Panc1 (cell line): ENCODE measurements around the gene ACTR8. TPM values are rescaled to one million over a fixed set of nuclear protein-coding genes. Genes with fewer than 3 reads are reported as not detected.

Source experiments
- ATAC-seq: fragments of 200-7000 bp; cut with Tn5 transposase; 2 replicates; pipeline ENCODE4 v1.9.1; 2020; ENCODE audit warnings: mild to moderate bottlenecking, moderate library complexity
- BruUV-seq: library from RNA; stranded (reverse); fragments of 400-500 nt; replicated peaks from 2 replicates; lab custom pipeline; 2021; lab: Mats Ljungman, UMichigan
- CTCF ChIA-PET: fragments of 300-600 bp; sonication (Branson Sonifier 250); formaldehyde crosslinking; loops from one replicate; lab custom pipeline; 2022; ENCODE audit warnings: antibody characterized with exemption; lab: Charles Lee
- POLR2A ChIA-PET: fragments of 300-600 bp; sonication (Branson Sonifier 250); formaldehyde crosslinking; loops from one replicate; lab custom pipeline; 2022; ENCODE audit warnings: antibody characterized with exemption; lab: Charles Lee
- DNase-seq: peaks from one replicate; pipeline ENCODE4 v3.0.0-alpha.2; 2010; ENCODE audit warnings: low read depth, low spot score
- H3K27ac ChIP-seq: 2 replicates; pipeline ENCODE4 v1.5.1; 2011; ENCODE audit warnings: mild to moderate bottlenecking, low read length, inconsistent platforms
- H3K27me3 ChIP-seq: fragments of 200-500 bp; sonication (Bioruptor generic); 2 replicates; pipeline ENCODE4 v1.6.0; 2014; ENCODE audit warnings: low read length, inconsistent platforms; ENCODE audit not compliant: control insufficient read depth, insufficient read depth
- H3K36me3 ChIP-seq: fragments of 200-500 bp; sonication (Bioruptor generic); 2 replicates; pipeline ENCODE4 v1.5.1; 2014; ENCODE audit warnings: inconsistent platforms, mild to moderate bottlenecking, low read length, moderate library complexity; ENCODE audit not compliant: control insufficient read depth, insufficient read depth
- H3K4me1 ChIP-seq: 2 replicates; pipeline ENCODE4 v1.5.1; 2011; ENCODE audit warnings: inconsistent platforms, mild to moderate bottlenecking, low read length, moderate library complexity; ENCODE audit not compliant: control insufficient read depth, insufficient read depth
- H3K4me3 ChIP-seq, 2 experiments: 2 replicates each; pipeline ENCODE4 v1.5.1; 2011 to 2012; ENCODE audit warnings: low read depth in 2 of 2, low read length in 2 of 2, mild to moderate bottlenecking in 2 of 2, inconsistent platforms in 1 of 2, moderate library complexity in 1 of 2
- H3K9me3 ChIP-seq: fragments of 200-500 bp; sonication (Bioruptor generic); 2 replicates; pipeline ENCODE4 v1.5.1; 2014; ENCODE audit warnings: low read depth, mild to moderate bottlenecking, inconsistent platforms, low read length, moderate library complexity; ENCODE audit not compliant: control insufficient read depth, insufficient read depth
- POLR2AphosphoS5 ChIP-seq: IDR thresholded peaks from 2 replicates; pipeline ENCODE4 v1.6.1; 2012; ENCODE audit warnings: mild to moderate bottlenecking, low read depth, low read length, moderate library complexity
- SIN3A ChIP-seq: IDR thresholded peaks from 2 replicates; pipeline ENCODE4 v1.6.1; 2012; ENCODE audit warnings: low read depth, mild to moderate bottlenecking, low read length, moderate library complexity, borderline replicate concordance; ENCODE audit not compliant: insufficient read depth
- TCF7L2 ChIP-seq: IDR thresholded peaks from 2 replicates; pipeline ENCODE4 v1.6.1; 2011; ENCODE audit warnings: mild to moderate bottlenecking, low read depth, low read length, inconsistent platforms
- in situ Hi-C: cut with HindIII; loops from 2 replicates; pipeline ENCODE4 v1.10.0; 2016; ENCODE audit warnings: low sequenced_read_pairs, low pct_unique_long_range_greater_than_20kb
- intact Hi-C: fragments of 100-400 bp; cut with micrococcal nuclease; formaldehyde crosslinking; loops from one replicate; pipeline ENCODE4 v1.10.0; 2022; ENCODE audit not compliant: unreplicated experiment
- total RNA-seq: library from RNA; stranded (reverse); gene quantifications from one replicate; pipeline ENCODE4 v1.2.1, GENCODE V29; 2021; ENCODE audit not compliant: unreplicated experiment
- TF ChIP-seq, protein P1 (sequence below), 2 experiments: IDR thresholded peaks; 2 replicates each; pipeline ENCODE4 v1.6.1; 2011 to 2012; ENCODE audit warnings: low read depth in 2 of 2, control low read depth in 1 of 2, low read length in 1 of 2, mild to moderate bottlenecking in 1 of 2, moderate library complexity in 1 of 2; ENCODE audit not compliant: insufficient read depth in 1 of 2
- TF ChIP-seq, protein P2 (sequence below): fragments of 450-650 bp; IDR thresholded peaks from 2 replicates; pipeline ENCODE4 v1.5.1; 2017; ENCODE audit warnings: mild to moderate bottlenecking

Gene ACTR8
- total RNA-seq, 1 experiment from 2014 or later = 26.2 TPM

DNA sequence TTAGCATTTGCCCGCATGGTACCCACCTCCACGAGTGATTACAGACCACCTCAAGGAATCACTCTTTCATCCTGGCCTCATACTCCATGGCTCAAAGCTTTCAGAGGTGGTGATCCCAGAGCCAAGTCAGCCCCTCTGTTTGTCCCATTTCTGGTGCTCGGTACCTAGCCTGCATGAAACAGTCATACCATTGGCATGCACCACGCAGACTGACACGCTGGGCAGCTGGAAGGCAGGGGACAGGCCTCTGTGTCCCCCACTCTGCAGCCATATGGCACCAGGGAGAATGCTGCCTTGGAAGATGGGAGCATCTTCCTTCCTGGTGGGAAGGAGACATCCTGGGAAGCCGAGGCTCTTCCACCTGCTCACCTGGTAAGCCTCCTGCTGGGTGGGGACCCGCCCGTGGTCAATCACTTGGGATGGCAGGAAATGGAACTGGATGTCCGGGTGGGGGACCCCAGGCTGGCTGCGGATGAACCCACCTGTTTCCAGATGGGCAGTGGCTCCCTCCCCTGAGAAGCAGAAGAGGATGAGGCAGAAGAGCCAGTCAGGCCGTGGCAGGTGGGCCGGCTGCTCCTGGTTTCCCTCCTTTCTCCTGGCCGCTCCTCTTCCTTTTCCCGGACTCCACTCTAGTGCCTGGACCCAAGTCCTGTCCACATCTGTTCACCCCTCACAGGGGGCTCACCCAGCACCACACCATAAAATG lies 62.6 kb downstream of the ACTR8 start:
- in situ Hi-C loops (no loop called here), intact Hi-C loops (no loop called here)
- H3K4me1 ChIP-seq = no peaks in the 10 kb centered on the region
- peaks cover 2% of the 10 kb centered on the region; the same call in 1 of the 2 replicates for H3K36me3 ChIP-seq
- no peaks in the 10 kb centered on the region for H3K27me3 ChIP-seq
- DNase-seq (no peak), ATAC-seq (no peak)
- BruUV-seq = no TSS peak
- ChIA-PET POLR2A (no interaction called here), CTCF (no interaction called here)
- H3K4me3 ChIP-seq = no peak overlapping the region
- TF ChIP-seq, protein P1, sequence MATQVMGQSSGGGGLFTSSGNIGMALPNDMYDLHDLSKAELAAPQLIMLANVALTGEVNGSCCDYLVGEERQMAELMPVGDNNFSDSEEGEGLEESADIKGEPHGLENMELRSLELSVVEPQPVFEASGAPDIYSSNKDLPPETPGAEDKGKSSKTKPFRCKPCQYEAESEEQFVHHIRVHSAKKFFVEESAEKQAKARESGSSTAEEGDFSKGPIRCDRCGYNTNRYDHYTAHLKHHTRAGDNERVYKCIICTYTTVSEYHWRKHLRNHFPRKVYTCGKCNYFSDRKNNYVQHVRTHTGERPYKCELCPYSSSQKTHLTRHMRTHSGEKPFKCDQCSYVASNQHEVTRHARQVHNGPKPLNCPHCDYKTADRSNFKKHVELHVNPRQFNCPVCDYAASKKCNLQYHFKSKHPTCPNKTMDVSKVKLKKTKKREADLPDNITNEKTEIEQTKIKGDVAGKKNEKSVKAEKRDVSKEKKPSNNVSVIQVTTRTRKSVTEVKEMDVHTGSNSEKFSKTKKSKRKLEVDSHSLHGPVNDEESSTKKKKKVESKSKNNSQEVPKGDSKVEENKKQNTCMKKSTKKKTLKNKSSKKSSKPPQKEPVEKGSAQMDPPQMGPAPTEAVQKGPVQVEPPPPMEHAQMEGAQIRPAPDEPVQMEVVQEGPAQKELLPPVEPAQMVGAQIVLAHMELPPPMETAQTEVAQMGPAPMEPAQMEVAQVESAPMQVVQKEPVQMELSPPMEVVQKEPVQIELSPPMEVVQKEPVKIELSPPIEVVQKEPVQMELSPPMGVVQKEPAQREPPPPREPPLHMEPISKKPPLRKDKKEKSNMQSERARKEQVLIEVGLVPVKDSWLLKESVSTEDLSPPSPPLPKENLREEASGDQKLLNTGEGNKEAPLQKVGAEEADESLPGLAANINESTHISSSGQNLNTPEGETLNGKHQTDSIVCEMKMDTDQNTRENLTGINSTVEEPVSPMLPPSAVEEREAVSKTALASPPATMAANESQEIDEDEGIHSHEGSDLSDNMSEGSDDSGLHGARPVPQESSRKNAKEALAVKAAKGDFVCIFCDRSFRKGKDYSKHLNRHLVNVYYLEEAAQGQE (IDR thresholded peaks at IDR 0.05; ENCODE audit: insufficient read depth in 1 of 2, low read depth in 2 of 2, low read length in 1 of 2) = no peak
- TF ChIP-seq, protein P2, sequence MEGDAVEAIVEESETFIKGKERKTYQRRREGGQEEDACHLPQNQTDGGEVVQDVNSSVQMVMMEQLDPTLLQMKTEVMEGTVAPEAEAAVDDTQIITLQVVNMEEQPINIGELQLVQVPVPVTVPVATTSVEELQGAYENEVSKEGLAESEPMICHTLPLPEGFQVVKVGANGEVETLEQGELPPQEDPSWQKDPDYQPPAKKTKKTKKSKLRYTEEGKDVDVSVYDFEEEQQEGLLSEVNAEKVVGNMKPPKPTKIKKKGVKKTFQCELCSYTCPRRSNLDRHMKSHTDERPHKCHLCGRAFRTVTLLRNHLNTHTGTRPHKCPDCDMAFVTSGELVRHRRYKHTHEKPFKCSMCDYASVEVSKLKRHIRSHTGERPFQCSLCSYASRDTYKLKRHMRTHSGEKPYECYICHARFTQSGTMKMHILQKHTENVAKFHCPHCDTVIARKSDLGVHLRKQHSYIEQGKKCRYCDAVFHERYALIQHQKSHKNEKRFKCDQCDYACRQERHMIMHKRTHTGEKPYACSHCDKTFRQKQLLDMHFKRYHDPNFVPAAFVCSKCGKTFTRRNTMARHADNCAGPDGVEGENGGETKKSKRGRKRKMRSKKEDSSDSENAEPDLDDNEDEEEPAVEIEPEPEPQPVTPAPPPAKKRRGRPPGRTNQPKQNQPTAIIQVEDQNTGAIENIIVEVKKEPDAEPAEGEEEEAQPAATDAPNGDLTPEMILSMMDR = no peak
- TF ChIP-seq SIN3A = no peak
- no peak for TF ChIP-seq POLR2AphosphoS5
- TF ChIP-seq TCF7L2 = no peak
- H3K27ac ChIP-seq = no peak overlapping the region
- no peaks in the 10 kb centered on the region for H3K9me3 ChIP-seq

DNA sequence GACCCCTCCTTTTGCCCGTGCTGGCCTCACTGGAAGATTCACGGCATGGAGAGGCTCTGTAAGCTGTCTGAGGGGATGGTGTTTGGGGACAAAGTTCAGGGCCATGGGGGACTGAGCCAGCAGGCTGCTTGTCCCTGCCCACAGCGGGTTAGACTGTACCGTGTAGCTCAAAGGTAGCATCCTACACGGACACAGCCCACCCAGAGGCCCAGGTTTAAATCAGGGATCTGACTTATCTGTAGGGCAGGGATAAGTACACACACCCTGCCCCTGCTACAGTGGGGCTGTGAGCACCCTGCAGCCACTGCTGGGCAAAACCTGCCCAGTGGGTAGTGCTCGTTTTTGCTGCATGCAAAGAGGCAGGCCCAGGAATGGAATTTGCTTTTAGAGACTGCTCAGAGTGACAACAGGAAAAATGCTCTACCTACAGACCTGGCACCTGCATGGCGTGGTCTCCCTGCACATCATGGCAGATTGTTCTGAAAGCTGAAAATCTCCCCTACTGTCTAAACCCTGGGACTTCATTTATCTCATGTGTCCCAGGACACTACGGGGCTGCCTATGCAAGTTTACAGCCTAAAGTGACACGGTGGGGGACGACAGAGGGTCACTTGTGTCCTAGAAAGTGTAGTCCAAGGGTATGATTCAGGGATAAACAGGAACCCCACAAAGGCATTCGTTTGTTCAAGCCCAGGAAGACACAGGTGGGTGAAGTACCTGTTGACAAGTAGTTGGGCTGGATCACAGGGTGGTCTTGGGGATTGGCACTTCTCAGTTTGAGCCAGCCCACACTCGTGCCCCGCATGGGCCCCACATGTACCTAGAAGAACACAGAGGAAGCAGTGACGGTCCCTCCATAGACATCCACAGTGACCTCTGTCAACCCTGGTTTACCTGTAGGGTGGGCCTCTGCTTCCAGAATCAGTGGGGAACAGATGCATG lies 63.5 kb downstream of the ACTR8 start:
- Histone ChIP-seq H3K36me3 (peaks cover 2% of the 10 kb centered on the region; the same call in 1 of the 2 replicates), H3K27me3 (no peaks in the 10 kb centered on the region), H3K9me3 (no peaks in the 10 kb centered on the region), H3K4me1 (no peaks in the 10 kb centered on the region), H3K4me3 (no peak overlapping the region), H3K27ac (no peak overlapping the region)
- BruUV-seq = no TSS peak
- DNase-seq (no peak), ATAC-seq (no peak)
- ChIA-PET CTCF (no interaction called here), POLR2A (no interaction called here)
- in situ Hi-C loops = no loop called here
- intact Hi-C loops = no loop called here
- TF ChIP-seq, protein P2 = no peak
- no peak for TF ChIP-seq SIN3A
- TF ChIP-seq, protein P1 (IDR thresholded peaks at IDR 0.05; ENCODE audit: insufficient read depth in 1 of 2, low read depth in 2 of 2, low read length in 1 of 2) = no peak
- TF ChIP-seq POLR2AphosphoS5 = no peak
- TF ChIP-seq TCF7L2 = no peak
